ENCODE results near the gene PDE11A. TPM values are rescaled to one million over a fixed set of nuclear protein-coding genes. Genes with fewer than 3 reads are reported as not detected.

The PDE11A gene
- total RNA-seq, 1 donor from 2014 or later = 1.00 TPM

DNA sequence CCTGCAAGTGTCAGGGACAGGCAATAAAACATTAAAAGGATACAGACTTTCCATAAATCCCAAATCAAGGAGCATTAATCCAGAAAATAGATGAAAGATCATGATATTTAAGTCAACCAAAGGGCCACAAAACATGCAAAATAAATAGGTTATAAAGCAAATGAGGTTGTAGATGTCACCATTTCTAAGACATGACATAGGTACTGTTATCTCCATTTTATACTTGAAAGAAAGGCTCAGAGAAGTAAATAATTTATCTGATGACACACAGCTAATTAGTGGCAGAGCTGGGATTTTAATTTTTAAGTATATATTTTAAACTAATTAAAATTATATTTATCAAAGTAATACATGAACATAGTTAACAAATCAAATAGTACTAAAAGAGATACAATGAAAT lies 378.2 kb downstream of the PDE11A start:
- no peak for DNase-seq (ENCODE audit: low spot score)

GRCh38 chr2:177693658-177694339 lies 378.8 kb downstream of the PDE11A start:
- no peak for DNase-seq (ENCODE audit: low spot score)

DNA sequence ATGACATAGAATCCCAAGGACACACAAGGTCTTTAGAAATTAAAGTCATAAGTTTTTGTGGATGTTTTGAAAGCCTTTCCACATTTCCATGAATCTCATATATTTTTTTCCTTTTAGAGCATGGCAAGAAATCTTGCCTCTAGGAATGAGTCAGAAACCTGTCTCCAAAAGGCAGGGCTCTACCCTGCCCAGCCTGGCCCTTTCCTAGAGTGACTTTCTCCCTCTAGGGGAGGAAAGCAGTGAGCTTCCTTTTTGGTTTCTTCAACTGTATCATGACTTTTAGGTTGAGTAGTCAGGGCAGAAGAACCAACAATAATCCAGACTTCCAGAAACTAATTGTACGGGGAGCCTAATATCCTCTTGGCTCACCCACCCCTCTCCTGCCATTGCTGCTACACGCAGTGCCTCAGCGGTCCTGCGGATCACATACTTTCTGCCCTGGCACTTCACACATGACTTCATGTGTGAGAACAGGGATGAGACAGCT lies 379.8 kb downstream of the PDE11A start:
- DNase-seq (ENCODE audit: low spot score) = no peak

DNA sequence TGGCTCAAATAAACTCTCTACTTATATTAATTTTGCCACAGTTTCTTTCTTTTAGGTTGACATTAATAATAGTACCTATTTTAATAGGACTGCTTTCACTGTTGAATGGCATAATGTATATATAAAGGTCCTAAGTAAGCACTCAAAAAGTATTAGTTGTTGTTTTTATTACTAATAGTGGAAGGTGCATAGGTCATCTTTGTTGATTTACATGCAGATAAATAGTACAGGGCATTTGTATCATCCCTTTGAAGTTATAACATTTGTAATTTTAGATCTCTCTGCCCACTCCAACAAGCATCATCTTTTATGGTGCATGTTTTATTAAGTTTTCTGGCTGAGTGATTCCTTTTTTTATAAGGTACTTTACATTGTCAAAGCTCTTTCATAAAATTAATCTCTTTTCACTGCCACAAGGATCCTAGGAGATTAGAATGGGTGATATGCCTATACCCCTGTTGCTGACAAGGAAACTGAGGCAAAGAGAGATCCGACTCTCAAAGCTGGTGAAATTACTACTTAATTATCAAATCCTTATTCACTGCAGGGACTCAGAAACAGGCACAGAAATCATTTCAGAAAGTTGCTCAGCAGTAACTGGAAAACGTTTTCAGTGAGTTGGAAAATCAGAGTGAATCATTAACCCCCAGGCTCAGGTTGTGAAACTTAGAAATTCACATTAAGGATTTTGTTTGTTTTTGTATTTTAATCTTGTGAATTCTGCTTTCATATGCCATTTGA lies 380.4 kb downstream of the PDE11A start:
- no peak for DNase-seq (ENCODE audit: low spot score)

- no peak for DNase-seq (ENCODE audit: low spot score)
These were observed 381.4 kb downstream of the PDE11A start for GRCh38 chr2:177691177-177691576.

DNA sequence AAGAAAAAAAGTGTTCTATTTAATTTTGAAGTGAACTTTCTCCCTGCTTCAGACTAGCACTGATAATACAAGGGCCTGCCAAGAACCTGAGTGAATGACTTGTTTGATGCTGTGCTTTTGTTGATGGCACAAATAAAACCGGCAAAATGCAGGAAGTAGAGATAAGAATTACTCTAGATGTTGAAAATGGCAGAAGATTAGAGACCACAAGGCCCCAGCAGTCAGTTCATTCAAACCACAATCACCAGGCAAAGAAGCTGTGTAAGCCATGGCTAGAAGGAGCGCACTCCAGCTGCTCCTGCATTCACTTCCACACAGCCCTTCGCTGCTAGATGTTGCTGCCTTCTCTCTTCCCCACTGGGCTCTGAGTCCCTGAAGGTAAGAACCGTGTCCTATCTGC lies 383.0 kb downstream of the PDE11A start:
- DNase-seq (ENCODE audit: low spot score) = no peak

- DNase-seq (ENCODE audit: low spot score) = no peak
These were observed 383.7 kb downstream of the PDE11A start for GRCh38 chr2:177688844-177689243.

DNA sequence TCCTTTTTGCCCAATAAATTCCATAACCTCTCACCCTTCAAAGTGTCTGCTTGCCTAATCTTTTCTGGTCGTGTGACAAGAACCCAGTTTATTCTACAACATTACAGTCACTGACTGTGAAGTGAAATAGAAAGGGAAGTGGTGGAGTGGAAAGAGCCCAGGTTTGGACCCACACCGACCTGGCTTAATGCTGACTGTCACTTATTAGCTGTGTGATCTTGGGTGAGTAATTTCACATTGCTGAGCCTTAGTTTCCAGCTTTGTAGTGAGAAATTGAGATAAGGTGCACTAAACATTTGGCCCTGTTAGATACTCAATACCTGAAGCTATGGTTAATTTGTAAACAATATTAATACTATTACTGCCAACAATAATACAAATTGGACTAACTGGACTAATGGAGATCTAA lies 388.9 kb downstream of the PDE11A start:
- no peak for DNase-seq (ENCODE audit: low spot score)

DNA sequence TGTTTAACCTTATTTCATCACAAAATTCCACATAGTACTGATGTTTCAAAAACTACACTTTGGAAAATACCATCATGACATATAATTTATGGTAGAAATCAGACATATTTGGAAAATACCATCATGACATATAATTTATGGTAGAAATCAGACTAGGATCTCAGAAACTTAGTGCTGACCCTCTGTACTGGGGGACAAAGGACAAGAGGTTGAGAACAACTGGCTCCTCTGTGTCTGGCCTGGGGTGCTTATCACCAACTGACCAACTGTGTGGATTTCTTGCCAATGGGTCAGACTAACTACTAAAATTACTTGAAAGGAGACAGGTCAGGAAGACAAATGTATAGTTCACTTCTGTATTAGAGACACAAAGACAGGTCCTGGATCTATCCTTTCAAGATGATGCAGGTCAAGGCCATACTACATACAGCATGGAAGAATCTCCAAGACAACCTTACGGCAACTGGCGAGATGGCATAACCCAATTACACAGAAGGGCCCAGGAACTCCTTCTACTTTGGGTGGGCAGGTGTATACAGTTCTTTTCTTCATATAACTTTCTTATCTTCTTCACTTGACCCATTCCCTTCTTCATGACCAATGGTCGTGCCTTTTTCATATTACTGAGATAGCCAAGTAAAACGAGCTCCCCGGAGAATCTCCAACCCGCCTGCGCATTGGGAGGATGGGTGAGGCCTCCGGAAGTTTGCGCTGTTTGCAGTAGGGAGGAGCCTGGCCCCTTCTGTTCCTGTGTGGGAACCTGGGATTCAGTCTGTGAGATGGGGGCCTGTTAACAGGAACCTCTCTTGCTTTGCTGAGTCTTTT lies 389.5 kb downstream of the PDE11A start:
- DNase-seq (ENCODE audit: low spot score) = no peak

GRCh38 chr2:177682006-177682405 lies 390.6 kb downstream of the PDE11A start:
- no peak for DNase-seq (ENCODE audit: low spot score)

DNA sequence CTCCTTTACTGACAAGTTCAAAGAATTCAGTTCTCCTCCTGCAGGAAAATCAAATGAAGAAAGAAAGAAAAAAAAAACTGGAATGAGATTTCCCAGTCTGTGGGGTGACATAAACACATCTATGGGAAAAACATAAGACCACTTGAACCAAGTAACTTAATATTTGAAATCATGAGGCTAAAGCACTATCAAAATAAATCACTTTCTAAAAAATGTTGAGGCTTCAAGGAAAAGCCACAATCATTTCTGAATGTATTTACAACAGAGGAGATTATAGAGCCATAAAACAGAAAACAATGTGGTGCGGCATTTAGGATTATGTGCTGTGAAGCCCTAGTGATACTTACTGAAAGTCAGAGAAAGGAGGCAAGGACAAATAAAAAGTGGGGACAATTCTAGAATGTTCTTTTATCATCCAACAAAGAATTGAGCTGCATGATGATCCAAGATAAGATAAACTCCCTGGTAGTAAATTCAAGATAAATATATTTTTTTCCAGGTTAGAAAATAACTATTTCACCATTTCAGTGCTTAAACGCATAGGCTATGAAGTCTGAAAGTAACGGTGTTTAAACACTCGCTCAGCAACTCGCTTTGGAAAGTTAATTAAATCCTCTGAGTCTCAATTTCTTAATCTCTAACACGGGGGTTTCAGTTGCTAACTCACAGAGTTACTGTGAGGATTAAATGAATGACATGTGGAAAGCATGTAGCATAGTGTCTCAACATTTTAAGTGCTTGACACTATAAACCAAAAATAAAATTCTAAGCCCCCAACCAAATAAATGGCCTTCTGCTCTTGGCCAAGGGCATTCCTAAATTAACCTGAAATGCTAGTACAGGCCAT lies 391.5 kb downstream of the PDE11A start:
- no peak for DNase-seq (ENCODE audit: low spot score)

DNA sequence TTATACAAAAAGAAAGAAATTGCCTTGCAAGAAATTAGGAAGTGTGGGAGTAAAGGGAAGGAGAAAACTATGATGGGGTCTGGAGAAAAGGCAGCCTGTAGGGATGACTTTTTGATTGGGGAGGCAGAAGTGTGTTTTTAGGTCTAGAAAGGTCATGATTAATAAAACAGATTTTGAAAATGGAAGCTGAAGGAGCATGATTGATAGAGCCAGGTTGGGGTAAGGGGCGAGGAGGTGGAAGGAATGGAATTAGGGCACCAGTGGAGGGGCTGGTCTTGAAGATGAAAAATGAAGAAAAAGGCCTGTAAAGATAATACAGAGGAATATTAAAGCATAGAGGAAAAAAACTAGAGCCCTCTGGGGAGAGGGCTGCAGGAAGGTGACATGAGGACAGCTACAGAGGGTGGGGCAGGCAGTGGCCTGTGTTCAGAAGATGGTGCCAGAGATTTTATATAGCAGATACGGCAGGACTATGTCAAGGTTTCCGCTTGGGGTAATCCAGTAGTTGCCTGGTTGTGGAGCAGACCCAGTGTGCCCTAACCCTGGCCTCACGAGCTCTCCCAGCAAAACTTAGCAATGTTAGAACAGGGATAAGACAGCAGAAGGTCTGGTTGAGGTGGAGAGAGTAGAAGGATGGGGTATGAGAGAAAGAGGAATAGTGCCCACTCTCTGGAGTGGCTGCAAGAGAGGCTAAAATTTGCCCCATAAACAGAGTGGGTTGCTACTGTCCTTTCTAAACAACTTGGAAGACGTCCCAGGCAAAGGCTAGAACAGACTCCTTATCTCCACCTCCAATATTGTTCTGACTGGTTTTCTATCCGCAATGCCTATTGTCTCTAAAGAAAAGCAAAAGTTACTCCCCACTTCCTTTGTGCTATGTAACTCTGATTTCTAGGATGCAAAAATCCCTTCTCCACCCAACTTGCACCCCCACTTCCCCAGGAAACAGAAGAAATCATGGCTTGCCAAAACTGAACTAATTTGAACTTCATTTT lies 392.7 kb downstream of the PDE11A start:
- no peak for DNase-seq (ENCODE audit: low spot score)

- DNase-seq (ENCODE audit: low spot score) = no peak
These were observed 393.6 kb downstream of the PDE11A start for GRCh38 chr2:177678939-177679338.

- DNase-seq (ENCODE audit: low spot score) = no peak
These were observed 395.9 kb downstream of the PDE11A start for GRCh38 chr2:177676636-177677035.

GRCh38 chr2:177675825-177676224 lies 396.8 kb downstream of the PDE11A start:
- DNase-seq (ENCODE audit: low spot score) = no peak

DNA sequence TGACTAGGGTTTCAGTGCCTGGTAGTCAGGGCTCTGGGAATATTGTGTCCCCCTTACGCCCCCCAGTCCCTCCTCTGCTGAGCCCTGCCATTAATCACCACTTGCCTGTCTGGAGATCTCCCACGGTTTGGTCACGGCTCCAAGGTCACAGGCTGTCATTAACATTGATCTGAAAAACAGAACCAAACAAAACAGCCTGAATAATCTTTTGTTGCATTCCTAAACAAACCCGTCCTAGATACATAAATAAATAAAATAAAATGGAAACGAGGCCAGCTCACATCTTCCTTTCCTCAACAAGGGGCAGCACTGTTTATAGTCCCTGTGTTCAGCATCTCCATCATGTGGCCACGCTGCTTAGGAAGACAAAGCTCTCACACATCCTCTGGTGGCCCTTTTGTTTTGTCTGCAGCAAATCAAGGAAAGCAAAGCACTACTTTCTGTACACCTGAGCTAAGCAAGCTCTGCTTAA lies 397.2 kb downstream of the PDE11A start:
- no peak for DNase-seq (ENCODE audit: low spot score)

DNA sequence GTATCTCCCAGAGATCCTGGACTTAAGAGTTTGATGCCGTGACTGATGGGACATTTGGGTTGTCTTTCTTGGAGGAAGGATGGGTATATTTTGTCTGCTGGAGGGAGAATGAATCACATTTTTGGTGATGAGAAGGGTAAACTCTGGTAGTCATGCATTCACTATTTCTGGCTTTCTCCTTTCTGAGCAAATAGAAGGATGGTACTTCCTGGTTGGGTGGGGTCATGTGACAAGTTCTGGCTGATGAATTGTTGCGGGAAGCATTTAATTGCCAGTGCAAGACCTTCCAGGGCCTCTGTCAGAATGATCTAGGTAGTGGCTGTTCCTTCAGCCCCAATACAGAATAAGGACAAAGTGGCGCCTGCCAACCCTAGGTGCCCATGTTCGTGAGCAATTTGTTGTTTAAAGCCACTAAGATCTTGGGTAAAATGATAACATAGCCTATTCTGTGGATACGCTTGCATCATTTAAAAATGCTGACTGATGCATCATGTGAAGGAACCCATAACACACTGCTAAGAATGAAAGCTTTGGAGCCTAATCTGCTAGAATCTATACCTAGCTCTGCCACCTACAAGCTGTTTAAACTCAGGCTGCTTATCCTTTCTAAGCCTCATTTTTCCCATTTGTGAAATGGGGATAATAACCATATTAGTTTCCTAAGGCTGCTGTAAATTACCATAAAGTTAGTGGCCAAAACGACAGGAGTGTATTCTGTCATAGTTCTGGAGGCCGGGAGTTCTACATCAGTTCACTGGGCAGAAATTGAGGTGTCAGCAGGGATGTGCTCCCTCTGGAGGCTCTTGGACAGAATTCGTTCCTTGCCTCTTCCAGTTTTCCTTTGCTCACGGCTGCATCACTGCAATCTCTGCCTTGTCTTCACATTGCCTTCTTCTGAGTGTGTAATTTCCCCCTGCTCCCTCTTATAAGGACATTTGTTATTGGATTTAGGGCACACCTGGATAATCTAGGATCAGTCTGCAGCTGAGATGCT lies 398.7 kb downstream of the PDE11A start:
- no peak for DNase-seq (ENCODE audit: low spot score)

DNA sequence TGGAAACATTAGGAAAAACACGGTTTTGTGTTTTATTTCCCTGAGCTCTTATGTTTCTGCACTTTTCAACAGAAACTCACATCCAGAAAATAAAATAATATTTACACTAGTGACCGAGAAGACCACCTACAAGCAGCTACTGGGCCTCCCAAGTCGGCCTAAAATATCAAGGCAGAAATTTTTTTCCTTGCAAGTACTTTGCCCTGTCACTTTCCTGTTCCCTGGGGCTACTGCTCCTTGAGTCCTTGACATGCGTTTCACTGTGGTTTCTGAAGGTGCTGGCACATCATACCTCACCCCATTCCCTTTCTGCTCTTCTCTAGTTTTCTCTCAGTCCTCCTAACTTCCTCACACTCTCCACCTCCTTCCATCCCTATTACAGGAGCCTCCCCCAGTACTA lies 400.9 kb downstream of the PDE11A start:
- DNase-seq (ENCODE audit: low spot score) = no peak

Data from mesenteric fat pad (tissue), 1 donor.